Loucy (cell line): ENCODE data around the gene DAP.

Source experiments
- H2AFZ ChIP-seq: fragments of 200-600 bp; sonication (generic); 2 replicates; pipeline ENCODE4 v1.6.0; 2016; ENCODE audit warnings: antibody characterized with exemption, mild to moderate bottlenecking, low read length, moderate library complexity
- H3F3A ChIP-seq: fragments of 200-600 bp; 2 replicates; pipeline ENCODE4 v1.6.0; 2016; ENCODE audit warnings: antibody characterized with exemption, low read depth, mild to moderate bottlenecking
- H3K27me3 ChIP-seq: fragments of 200-600 bp; sonication (generic); 2 replicates; pipeline ENCODE4 v1.6.1; 2014; ENCODE audit warnings: low read length, mild to moderate bottlenecking; ENCODE audit not compliant: insufficient read depth, poor library complexity, severe bottlenecking
- H3K36me3 ChIP-seq: fragments of 200-600 bp; sonication (generic); 2 replicates; pipeline ENCODE4 v1.6.1; 2016; ENCODE audit warnings: low read length; ENCODE audit not compliant: insufficient read depth
- H3K4me1 ChIP-seq: fragments of 200-600 bp; sonication (generic); 2 replicates; pipeline ENCODE4 v1.5.1; 2014; ENCODE audit warnings: low read length, mild to moderate bottlenecking; ENCODE audit not compliant: insufficient read depth, poor library complexity, severe bottlenecking
- H3K4me2 ChIP-seq: fragments of 200-600 bp; sonication (generic); 2 replicates; pipeline ENCODE4 v1.6.0; 2014; ENCODE audit warnings: antibody characterized with exemption, low read length, low read depth, mild to moderate bottlenecking; ENCODE audit not compliant: poor library complexity, severe bottlenecking
- H3K4me3 ChIP-seq: fragments of 200-600 bp; sonication (generic); 2 replicates; pipeline ENCODE4 v1.5.1; 2014; ENCODE audit warnings: low read length, mild to moderate bottlenecking, mixed read lengths; ENCODE audit not compliant: poor library complexity, severe bottlenecking
- H3K79me2 ChIP-seq: fragments of 200-600 bp; sonication (generic); 2 replicates; pipeline ENCODE4 v1.6.1; 2014; ENCODE audit warnings: low read length; ENCODE audit not compliant: insufficient read depth
- H3K9ac ChIP-seq: fragments of 200-600 bp; sonication (generic); 2 replicates; pipeline ENCODE4 v1.6.0; 2014; ENCODE audit warnings: mild to moderate bottlenecking, low read depth, low read length, moderate library complexity; ENCODE audit not compliant: poor library complexity, severe bottlenecking
- H3K9me2 ChIP-seq: fragments of 200-600 bp; sonication (generic); replicated peaks from 2 replicates; pipeline ENCODE4 v1.6.1; 2016; ENCODE audit warnings: low read depth, low read length, mixed read lengths
- H3K9me3 ChIP-seq: fragments of 200-600 bp; sonication (generic); 2 replicates; pipeline ENCODE4 v1.6.1; 2014; ENCODE audit warnings: mild to moderate bottlenecking, antibody characterized with exemption, low read length, low read depth; ENCODE audit not compliant: insufficient read depth
- H4K20me1 ChIP-seq: fragments of 200-600 bp; sonication (generic); 2 replicates; pipeline ENCODE4 v1.6.0; 2014; ENCODE audit warnings: antibody characterized with exemption, low read length, mild to moderate bottlenecking; ENCODE audit not compliant: insufficient read depth, poor library complexity, severe bottlenecking
- EZH2phosphoT487 ChIP-seq: fragments of 200-600 bp; IDR thresholded peaks from 2 replicates; pipeline ENCODE4 v1.6.1; 2018; ENCODE audit warnings: antibody characterized with exemption, mild to moderate bottlenecking, moderate library complexity, borderline replicate concordance
- TF ChIP-seq, protein P1 (sequence below): fragments of 200-600 bp; sonication (generic); conservative IDR thresholded peaks from 2 replicates; pipeline ENCODE4 v1.5.1; 2014; ENCODE audit warnings: mild to moderate bottlenecking, antibody characterized with exemption, low read length

The DAP gene

GRCh38 chr5:10669983-10670382 lies 91.1 kb downstream of the DAP start:
- no peaks in the 10 kb centered on the region for H3F3A ChIP-seq
- TF ChIP-seq EZH2phosphoT487: no peak
- TF ChIP-seq, protein P1, sequence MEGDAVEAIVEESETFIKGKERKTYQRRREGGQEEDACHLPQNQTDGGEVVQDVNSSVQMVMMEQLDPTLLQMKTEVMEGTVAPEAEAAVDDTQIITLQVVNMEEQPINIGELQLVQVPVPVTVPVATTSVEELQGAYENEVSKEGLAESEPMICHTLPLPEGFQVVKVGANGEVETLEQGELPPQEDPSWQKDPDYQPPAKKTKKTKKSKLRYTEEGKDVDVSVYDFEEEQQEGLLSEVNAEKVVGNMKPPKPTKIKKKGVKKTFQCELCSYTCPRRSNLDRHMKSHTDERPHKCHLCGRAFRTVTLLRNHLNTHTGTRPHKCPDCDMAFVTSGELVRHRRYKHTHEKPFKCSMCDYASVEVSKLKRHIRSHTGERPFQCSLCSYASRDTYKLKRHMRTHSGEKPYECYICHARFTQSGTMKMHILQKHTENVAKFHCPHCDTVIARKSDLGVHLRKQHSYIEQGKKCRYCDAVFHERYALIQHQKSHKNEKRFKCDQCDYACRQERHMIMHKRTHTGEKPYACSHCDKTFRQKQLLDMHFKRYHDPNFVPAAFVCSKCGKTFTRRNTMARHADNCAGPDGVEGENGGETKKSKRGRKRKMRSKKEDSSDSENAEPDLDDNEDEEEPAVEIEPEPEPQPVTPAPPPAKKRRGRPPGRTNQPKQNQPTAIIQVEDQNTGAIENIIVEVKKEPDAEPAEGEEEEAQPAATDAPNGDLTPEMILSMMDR: no peak
- no peak overlapping the region for H3K4me3 ChIP-seq
- no peaks in the 10 kb centered on the region for H4K20me1 ChIP-seq
- H3K9me3 ChIP-seq: no peaks in the 10 kb centered on the region
- H3K36me3 ChIP-seq: no peaks in the 10 kb centered on the region
- H3K4me2 ChIP-seq: no peak overlapping the region
- H3K27me3 ChIP-seq: no peaks in the 10 kb centered on the region
- no peaks in the 10 kb centered on the region for H3K4me1 ChIP-seq
- H3K9me2 ChIP-seq: no peaks in the 10 kb centered on the region
- no peak overlapping the region for H2AFZ ChIP-seq
- H3K9ac ChIP-seq: no peak overlapping the region
- no peaks in the 10 kb centered on the region for H3K79me2 ChIP-seq

- Histone ChIP-seq H3K9ac (no peak overlapping the region), H3K4me2 (no peak overlapping the region), H3K27me3 (no peaks in the 10 kb centered on the region), H2AFZ (no peak overlapping the region), H3K4me1 (no peaks in the 10 kb centered on the region), H3K36me3 (no peaks in the 10 kb centered on the region), H3F3A (no peaks in the 10 kb centered on the region), H3K9me2 (no peaks in the 10 kb centered on the region), H3K9me3 (no peaks in the 10 kb centered on the region), H3K4me3 (no peak overlapping the region), H3K79me2 (no peaks in the 10 kb centered on the region), H4K20me1 (no peaks in the 10 kb centered on the region)
- TF ChIP-seq EZH2phosphoT487: no peak
- TF ChIP-seq, protein P1: no peak
Observed at GRCh38 chr5:10668697-10669096, 92.3 kb downstream of the DAP start.

GRCh38 chr5:10667431-10668057 lies 93.5 kb downstream of the DAP start:
- H3F3A ChIP-seq: no peaks in the 10 kb centered on the region
- H3K36me3 ChIP-seq: no peaks in the 10 kb centered on the region
- TF ChIP-seq, protein P1: no peak
- no peak overlapping the region for H3K9ac ChIP-seq
- no peak overlapping the region for H3K4me2 ChIP-seq
- no peaks in the 10 kb centered on the region for H3K4me1 ChIP-seq
- H3K9me2 ChIP-seq: no peaks in the 10 kb centered on the region
- no peak overlapping the region for H2AFZ ChIP-seq
- no peaks in the 10 kb centered on the region for H3K79me2 ChIP-seq
- no peak overlapping the region for H3K4me3 ChIP-seq
- H4K20me1 ChIP-seq: no peaks in the 10 kb centered on the region
- H3K27me3 ChIP-seq: no peaks in the 10 kb centered on the region
- no peaks in the 10 kb centered on the region for H3K9me3 ChIP-seq
